ENCODE data around the gene SPOCK3. TPM values are rescaled to one million over a fixed set of nuclear protein-coding genes. Genes with fewer than 3 reads are reported as not detected.
A peak's percentile ranks its signal among the peaks of the same experiment; 100 is the strongest.

SPOCK3 gene
- total RNA-seq, 4 donors from 2014 or later: not detected

- intact Hi-C loops (cut with DNase I): no loop called here
- no peak for TF ChIP-seq POLR2A (IDR thresholded peaks at IDR 0.05)
- TF ChIP-seq, protein P1, sequence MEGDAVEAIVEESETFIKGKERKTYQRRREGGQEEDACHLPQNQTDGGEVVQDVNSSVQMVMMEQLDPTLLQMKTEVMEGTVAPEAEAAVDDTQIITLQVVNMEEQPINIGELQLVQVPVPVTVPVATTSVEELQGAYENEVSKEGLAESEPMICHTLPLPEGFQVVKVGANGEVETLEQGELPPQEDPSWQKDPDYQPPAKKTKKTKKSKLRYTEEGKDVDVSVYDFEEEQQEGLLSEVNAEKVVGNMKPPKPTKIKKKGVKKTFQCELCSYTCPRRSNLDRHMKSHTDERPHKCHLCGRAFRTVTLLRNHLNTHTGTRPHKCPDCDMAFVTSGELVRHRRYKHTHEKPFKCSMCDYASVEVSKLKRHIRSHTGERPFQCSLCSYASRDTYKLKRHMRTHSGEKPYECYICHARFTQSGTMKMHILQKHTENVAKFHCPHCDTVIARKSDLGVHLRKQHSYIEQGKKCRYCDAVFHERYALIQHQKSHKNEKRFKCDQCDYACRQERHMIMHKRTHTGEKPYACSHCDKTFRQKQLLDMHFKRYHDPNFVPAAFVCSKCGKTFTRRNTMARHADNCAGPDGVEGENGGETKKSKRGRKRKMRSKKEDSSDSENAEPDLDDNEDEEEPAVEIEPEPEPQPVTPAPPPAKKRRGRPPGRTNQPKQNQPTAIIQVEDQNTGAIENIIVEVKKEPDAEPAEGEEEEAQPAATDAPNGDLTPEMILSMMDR (IDR thresholded peaks at IDR 0.05): no peak
- H3K36me3 ChIP-seq: no peaks in the 10 kb centered on the region
Measured at GRCh38 chr4:167025670-167026069, 208.6 kb downstream of the SPOCK3 start.

GRCh38 chr4:167023364-167023925, 210.8 kb downstream of the SPOCK3 start:
- no peak overlapping the region for H3K27ac ChIP-seq
- H3K36me3 ChIP-seq: no peaks in the 10 kb centered on the region
- H3K4me3 ChIP-seq: no peak overlapping the region
- 29 to 31% methylated on average over 4 of the region's 4 CpGs for WGBS, 2 donors
- TF ChIP-seq, protein P1 (IDR thresholded peaks at IDR 0.05): no peak
- no peak for TF ChIP-seq POLR2A (IDR thresholded peaks at IDR 0.05)
- no peaks in the 10 kb centered on the region for H3K4me1 ChIP-seq
- intact Hi-C loops (cut with DNase I): no loop called here
- H3K27me3 ChIP-seq: no peaks in the 10 kb centered on the region
- H3K9me3 ChIP-seq: no peaks in the 10 kb centered on the region
- DNase-seq: no peak

More at GRCh38 chr4:167025670-167026069, 208.6 kb downstream of the SPOCK3 start:
- Histone ChIP-seq H3K4me3 (no peak overlapping the region), H3K4me1 (no peaks in the 10 kb centered on the region), H3K9me3 (no peaks in the 10 kb centered on the region), H3K27me3 (no peaks in the 10 kb centered on the region), H3K27ac (no peak overlapping the region)
- 38 to 42% methylated on average over 3 of the region's 3 CpGs for WGBS, 2 donors
- DNase-seq: no peak

GRCh38 chr4:167021545-167022155, 212.6 kb downstream of the SPOCK3 start:
- DNase-seq: no peak
- no peaks in the 10 kb centered on the region for H3K27me3 ChIP-seq
- 15 to 23% methylated on average over 11 of the region's 11 CpGs for WGBS, 2 donors
- no peaks in the 10 kb centered on the region for H3K4me1 ChIP-seq
- H3K27ac ChIP-seq: no peak overlapping the region
- no peaks in the 10 kb centered on the region for H3K36me3 ChIP-seq
- H3K4me3 ChIP-seq: no peak overlapping the region
- H3K9me3 ChIP-seq: no peaks in the 10 kb centered on the region
- no peak for TF ChIP-seq POLR2A (IDR thresholded peaks at IDR 0.05)
- TF ChIP-seq, protein P1 (IDR thresholded peaks at IDR 0.05): peak; percentile 37 to 79 (median 70)
- intact Hi-C loops (cut with DNase I): no loop called here

- intact Hi-C loops (cut with DNase I): no loop called here
- H3K27ac ChIP-seq: no peak overlapping the region
- no peak for TF ChIP-seq POLR2A (IDR thresholded peaks at IDR 0.05)
- TF ChIP-seq, protein P1 (IDR thresholded peaks at IDR 0.05): no peak
- DNase-seq: no peak
- H3K27me3 ChIP-seq: no peaks in the 10 kb centered on the region
- H3K4me3 ChIP-seq: no peak overlapping the region
- no peaks in the 10 kb centered on the region for H3K36me3 ChIP-seq
- 40 to 45% methylated on average over 1 of the region's 1 CpG for WGBS, 2 donors
- H3K9me3 ChIP-seq: no peaks in the 10 kb centered on the region
- no peaks in the 10 kb centered on the region for H3K4me1 ChIP-seq
Measured at GRCh38 chr4:167020410-167020809, 213.9 kb downstream of the SPOCK3 start.

DNA sequence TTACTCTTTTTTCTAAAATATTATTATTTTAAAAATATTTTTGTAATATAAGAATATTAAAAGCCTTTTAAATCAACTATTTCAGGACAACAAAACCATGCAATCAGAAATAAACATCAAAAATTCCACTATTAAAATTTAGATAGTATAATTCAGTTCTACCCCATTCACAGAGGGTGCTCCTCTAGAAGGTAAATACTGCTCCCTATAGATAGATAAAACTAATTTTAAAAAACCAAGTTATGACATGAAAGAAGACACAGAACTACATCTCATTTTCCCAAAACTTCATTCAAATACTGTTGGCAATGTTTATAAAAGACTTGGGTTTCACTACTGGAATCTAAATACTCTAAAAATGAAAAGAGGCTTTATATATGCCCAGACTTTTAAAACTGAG, 219.3 kb downstream of the SPOCK3 start:
- intact Hi-C loops (cut with DNase I): no loop called here
- H3K4me1 ChIP-seq: no peaks in the 10 kb centered on the region
- no peak for TF ChIP-seq POLR2A (IDR thresholded peaks at IDR 0.05)
- TF ChIP-seq, protein P1 (IDR thresholded peaks at IDR 0.05): no peak
- H3K9me3 ChIP-seq: no peaks in the 10 kb centered on the region
- H3K4me3 ChIP-seq: no peak overlapping the region
- no peaks in the 10 kb centered on the region for H3K27me3 ChIP-seq
- DNase-seq: no peak
- H3K36me3 ChIP-seq: no peaks in the 10 kb centered on the region
- H3K27ac ChIP-seq: no peak overlapping the region
